ENCODE data around the gene ATXN7L1. TPM values are rescaled to one million over a fixed set of nuclear protein-coding genes. Genes with fewer than 3 reads are reported as not detected.

The ATXN7L1 gene
- total and polyA plus RNA-seq, 2 experiments from 2014 or later: 6.4 to 8.6 TPM

DNA sequence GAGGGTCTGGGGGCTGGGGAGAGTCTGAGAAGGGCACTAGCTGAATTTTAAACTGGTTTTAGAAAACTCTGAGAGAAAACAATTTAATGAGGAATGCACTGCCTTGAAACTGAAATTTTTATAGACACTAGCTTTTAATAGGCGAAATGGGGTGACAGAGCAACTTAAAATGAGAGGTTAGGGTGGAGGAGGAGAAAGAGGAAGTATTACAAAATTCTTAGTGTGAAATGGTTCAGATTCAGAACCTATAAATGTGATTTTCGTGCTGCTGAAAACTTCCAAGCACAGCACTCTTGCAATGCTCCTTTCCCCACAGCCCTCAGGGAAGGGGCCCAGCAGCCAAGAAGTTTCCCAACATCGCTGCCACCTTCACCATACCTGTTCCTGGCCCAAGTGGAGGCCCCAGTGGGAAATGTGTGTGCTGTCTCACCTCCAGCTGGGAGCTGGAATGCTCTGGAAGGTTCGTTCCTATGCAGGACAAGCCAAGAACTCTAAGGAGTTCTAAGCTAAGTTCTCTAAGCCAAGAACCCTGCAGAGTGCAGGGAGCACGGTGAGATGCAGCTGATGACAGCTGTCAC, 60.0 kb downstream of the ATXN7L1 start:
- H3K4me3 ChIP-seq: no peak overlapping the region
- no peaks in the 10 kb centered on the region for H3K36me3 ChIP-seq
- no peaks in the 10 kb centered on the region for H3K9me3 ChIP-seq (ENCODE audit: low read depth)
- no peak for TF ChIP-seq CTCF (IDR thresholded peaks at IDR 0.05; ENCODE audit: low read depth, low read length)
- no peaks in the 10 kb centered on the region for H3K27me3 ChIP-seq
- no peak for DNase-seq (ENCODE audit: low read depth in 1 of 2, low spot score in 1 of 2)
- H3K27ac ChIP-seq: no peak overlapping the region
- H3K4me1 ChIP-seq (ENCODE audit: low read depth): peaks cover 2% of the 10 kb centered on the region

DNA sequence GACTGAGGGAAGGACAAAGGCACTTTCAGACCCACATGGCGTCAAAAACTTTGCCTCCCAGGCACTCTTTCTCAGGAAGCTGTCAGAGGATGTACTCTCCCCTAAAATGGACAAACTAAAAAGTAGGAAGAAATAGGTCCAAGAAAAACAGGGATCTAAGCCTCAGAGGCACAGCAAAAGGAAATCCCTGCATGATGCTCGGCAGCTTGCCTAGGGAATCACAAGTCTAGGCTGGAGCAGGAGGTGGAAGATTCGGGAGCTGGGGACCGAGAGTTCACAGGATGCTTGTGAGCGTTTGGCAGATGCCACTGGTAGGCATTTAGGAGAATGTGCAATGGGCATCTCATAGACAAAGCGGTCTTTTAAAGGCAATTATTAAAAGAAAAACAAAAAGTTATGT, 60.8 kb downstream of the ATXN7L1 start:
- no peak for TF ChIP-seq CTCF (IDR thresholded peaks at IDR 0.05; ENCODE audit: low read depth, low read length)
- Histone ChIP-seq H3K36me3 (no peaks in the 10 kb centered on the region), H3K27ac (no peak overlapping the region), H3K4me1 (ENCODE audit: low read depth) (peaks cover 2% of the 10 kb centered on the region), H3K9me3 (ENCODE audit: low read depth) (no peaks in the 10 kb centered on the region), H3K4me3 (no peak overlapping the region), H3K27me3 (no peaks in the 10 kb centered on the region)
- DNase-seq (ENCODE audit: low read depth in 1 of 2, low spot score in 1 of 2): peak in 1 of 2 donors; percentile 18

DNA sequence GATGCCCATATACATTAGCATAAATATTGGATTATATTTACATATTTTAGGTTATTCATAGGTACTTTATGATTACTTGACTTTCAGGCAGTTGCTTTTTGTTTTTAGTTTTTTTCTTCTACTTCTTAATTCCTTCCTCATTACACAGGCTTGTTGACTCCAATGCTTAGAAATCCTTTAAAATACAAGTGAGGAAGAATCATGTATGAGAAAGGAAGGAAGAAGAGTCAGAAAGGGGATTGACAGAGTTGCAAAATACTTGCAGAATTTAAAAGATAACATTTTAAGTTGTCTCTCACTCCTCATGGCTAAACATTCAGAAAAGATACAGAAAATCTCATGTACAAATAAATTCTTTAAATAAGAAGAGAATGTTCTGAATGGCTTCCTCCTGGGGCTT, 61.9 kb downstream of the ATXN7L1 start:
- Histone ChIP-seq H3K4me1 (ENCODE audit: low read depth) (peaks cover 2% of the 10 kb centered on the region), H3K4me3 (no peak overlapping the region)

DNA sequence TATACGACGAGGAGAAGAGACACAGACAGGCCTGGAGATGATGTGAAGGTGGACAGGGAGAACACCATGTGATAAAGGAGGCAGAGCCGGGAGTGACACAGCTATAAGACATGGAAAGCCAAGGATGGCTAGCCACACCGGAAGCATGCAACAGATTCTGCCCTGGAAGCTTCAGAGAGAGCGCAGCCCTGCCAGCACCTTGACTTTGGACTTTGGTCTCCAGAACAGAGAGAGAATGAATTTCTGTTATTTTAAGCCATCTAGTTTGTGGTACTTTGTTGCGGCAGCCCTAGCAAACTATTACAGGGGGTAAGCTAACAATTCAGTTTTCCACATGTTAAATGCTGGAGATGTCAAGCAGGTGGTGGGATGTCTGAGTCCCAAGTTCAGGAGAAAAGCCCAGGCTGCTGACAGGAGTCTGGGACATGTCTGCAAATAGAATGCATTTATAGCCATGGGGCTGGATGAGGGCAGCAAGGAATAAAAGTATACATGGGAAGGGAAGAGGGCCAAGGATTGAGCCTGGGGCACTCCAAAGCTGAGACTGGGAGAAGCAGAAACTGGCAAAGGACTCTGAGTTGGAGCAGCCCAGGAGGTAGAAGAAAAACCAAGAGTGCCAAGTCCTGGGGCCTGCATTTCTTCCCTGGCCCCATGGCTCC, 65.1 kb downstream of the ATXN7L1 start:
- H3K4me1 ChIP-seq (ENCODE audit: low read depth): no peaks in the 10 kb centered on the region
- no peaks in the 10 kb centered on the region for H3K27me3 ChIP-seq
- no peak for TF ChIP-seq CTCF (IDR thresholded peaks at IDR 0.05; ENCODE audit: low read depth, low read length)
- H3K36me3 ChIP-seq: no peaks in the 10 kb centered on the region
- H3K4me3 ChIP-seq: no peak overlapping the region
- H3K9me3 ChIP-seq (ENCODE audit: low read depth): no peaks in the 10 kb centered on the region
- no peak overlapping the region for H3K27ac ChIP-seq
- DNase-seq (ENCODE audit: low read depth in 1 of 2, low spot score in 1 of 2): no peak

More for the DNA sequence above, 61.9 kb downstream of the ATXN7L1 start:
- no peaks in the 10 kb centered on the region for H3K9me3 ChIP-seq (ENCODE audit: low read depth)
- H3K27me3 ChIP-seq: no peaks in the 10 kb centered on the region
- no peak for TF ChIP-seq CTCF (IDR thresholded peaks at IDR 0.05; ENCODE audit: low read depth, low read length)
- no peaks in the 10 kb centered on the region for H3K36me3 ChIP-seq
- H3K27ac ChIP-seq: no peak overlapping the region
- no peak for DNase-seq (ENCODE audit: low read depth in 1 of 2, low spot score in 1 of 2)

- no peaks in the 10 kb centered on the region for H3K27me3 ChIP-seq
- H3K9me3 ChIP-seq (ENCODE audit: low read depth): no peaks in the 10 kb centered on the region
- H3K36me3 ChIP-seq: no peaks in the 10 kb centered on the region
- no peak for TF ChIP-seq CTCF (IDR thresholded peaks at IDR 0.05; ENCODE audit: low read depth, low read length)
- no peak overlapping the region for H3K4me3 ChIP-seq
- no peaks in the 10 kb centered on the region for H3K4me1 ChIP-seq (ENCODE audit: low read depth)
- DNase-seq (ENCODE audit: low read depth in 1 of 2, low spot score in 1 of 2): no peak
- H3K27ac ChIP-seq: no peak overlapping the region
These were observed 65.8 kb downstream of the ATXN7L1 start for GRCh38 chr7:105810556-105810955.
